PFSK-1 (cell line): ENCODE results near the gene TNIP1.

Source experiments
- FOXP2 ChIP-seq: optimal IDR thresholded peaks from 2 replicates; pipeline ENCODE3; 2011; ENCODE audit warnings: borderline replicate concordance, control low read depth, inconsistent platforms; ENCODE audit not compliant: insufficient read depth; ENCODE audit errors: extremely low read length, extremely low read depth
- POLR2AphosphoS5 ChIP-seq: IDR thresholded peaks from 2 replicates; pipeline ENCODE4 v1.6.1; 2012; ENCODE audit warnings: low read depth, mild to moderate bottlenecking, control low read depth, low read length, moderate library complexity
- SIN3A ChIP-seq: IDR thresholded peaks from 2 replicates; pipeline ENCODE4 v1.6.1; 2012; ENCODE audit warnings: mild to moderate bottlenecking, low read length, moderate library complexity, borderline replicate concordance; ENCODE audit not compliant: insufficient read depth
- TAF1 ChIP-seq: IDR thresholded peaks from 2 replicates; pipeline ENCODE4 v1.6.1; 2012; ENCODE audit warnings: low read length, control low read depth, borderline replicate concordance; ENCODE audit not compliant: insufficient read depth
- TF ChIP-seq, protein P1 (sequence below), 2 experiments: IDR thresholded peaks; 2 replicates each; pipeline versions ENCODE4 v1.6.1 to v1.8.0; 2011 to 2012; ENCODE audit warnings: low read depth in 2 of 2, low read length in 2 of 2, control low read depth in 1 of 2, inconsistent platforms in 1 of 2, mild to moderate bottlenecking in 1 of 2, moderate library complexity in 1 of 2; ENCODE audit not compliant: insufficient read depth in 1 of 2

Gene TNIP1

GRCh38 chr5:151106509-151106908 lies 25.7 kb upstream of the TNIP1 start:
- TF ChIP-seq TAF1: no peak
- TF ChIP-seq, protein P1, sequence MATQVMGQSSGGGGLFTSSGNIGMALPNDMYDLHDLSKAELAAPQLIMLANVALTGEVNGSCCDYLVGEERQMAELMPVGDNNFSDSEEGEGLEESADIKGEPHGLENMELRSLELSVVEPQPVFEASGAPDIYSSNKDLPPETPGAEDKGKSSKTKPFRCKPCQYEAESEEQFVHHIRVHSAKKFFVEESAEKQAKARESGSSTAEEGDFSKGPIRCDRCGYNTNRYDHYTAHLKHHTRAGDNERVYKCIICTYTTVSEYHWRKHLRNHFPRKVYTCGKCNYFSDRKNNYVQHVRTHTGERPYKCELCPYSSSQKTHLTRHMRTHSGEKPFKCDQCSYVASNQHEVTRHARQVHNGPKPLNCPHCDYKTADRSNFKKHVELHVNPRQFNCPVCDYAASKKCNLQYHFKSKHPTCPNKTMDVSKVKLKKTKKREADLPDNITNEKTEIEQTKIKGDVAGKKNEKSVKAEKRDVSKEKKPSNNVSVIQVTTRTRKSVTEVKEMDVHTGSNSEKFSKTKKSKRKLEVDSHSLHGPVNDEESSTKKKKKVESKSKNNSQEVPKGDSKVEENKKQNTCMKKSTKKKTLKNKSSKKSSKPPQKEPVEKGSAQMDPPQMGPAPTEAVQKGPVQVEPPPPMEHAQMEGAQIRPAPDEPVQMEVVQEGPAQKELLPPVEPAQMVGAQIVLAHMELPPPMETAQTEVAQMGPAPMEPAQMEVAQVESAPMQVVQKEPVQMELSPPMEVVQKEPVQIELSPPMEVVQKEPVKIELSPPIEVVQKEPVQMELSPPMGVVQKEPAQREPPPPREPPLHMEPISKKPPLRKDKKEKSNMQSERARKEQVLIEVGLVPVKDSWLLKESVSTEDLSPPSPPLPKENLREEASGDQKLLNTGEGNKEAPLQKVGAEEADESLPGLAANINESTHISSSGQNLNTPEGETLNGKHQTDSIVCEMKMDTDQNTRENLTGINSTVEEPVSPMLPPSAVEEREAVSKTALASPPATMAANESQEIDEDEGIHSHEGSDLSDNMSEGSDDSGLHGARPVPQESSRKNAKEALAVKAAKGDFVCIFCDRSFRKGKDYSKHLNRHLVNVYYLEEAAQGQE (IDR thresholded peaks at IDR 0.05; ENCODE audit: insufficient read depth in 1 of 2, low read depth in 2 of 2, low read length in 2 of 2): no peak
- TF ChIP-seq FOXP2: no peak
- TF ChIP-seq POLR2AphosphoS5: no peak
- TF ChIP-seq SIN3A: no peak

DNA sequence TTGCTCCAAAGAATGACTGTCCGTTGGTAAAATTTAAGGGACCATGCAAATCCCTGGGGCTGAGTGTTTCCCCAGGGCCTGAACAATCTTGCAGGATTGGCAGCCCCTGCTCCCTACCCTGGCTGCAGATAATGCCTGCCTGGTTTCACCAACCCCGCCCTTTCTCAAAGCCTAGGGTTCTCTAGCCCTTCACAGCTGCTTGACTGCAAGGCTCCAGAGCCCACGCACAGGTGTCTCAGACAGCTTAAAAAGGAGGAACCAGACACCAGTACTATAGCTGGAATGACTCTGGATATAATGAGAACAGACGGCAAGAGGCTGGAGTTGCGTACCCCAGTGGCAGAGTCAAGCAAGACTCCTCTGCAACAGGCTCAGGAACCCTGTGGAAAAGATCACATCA lies 25.2 kb upstream of the TNIP1 start:
- no peak for TF ChIP-seq POLR2AphosphoS5
- TF ChIP-seq FOXP2: no peak
- TF ChIP-seq, protein P1 (IDR thresholded peaks at IDR 0.05; ENCODE audit: insufficient read depth in 1 of 2, low read depth in 2 of 2, low read length in 2 of 2): no peak
- TF ChIP-seq TAF1: no peak
- TF ChIP-seq SIN3A: no peak

- TF ChIP-seq, protein P1 (IDR thresholded peaks at IDR 0.05; ENCODE audit: insufficient read depth in 1 of 2, low read depth in 2 of 2, low read length in 2 of 2): no peak
- no peak for TF ChIP-seq FOXP2
- TF ChIP-seq SIN3A: no peak
- no peak for TF ChIP-seq POLR2AphosphoS5
- TF ChIP-seq TAF1: no peak
Measured at GRCh38 chr5:151105561-151105960, 24.7 kb upstream of the TNIP1 start.

- TF ChIP-seq FOXP2 (no peak), TAF1 (no peak), POLR2AphosphoS5 (no peak), SIN3A (no peak)
- TF ChIP-seq, protein P1 (IDR thresholded peaks at IDR 0.05; ENCODE audit: insufficient read depth in 1 of 2, low read depth in 2 of 2, low read length in 2 of 2): no peak
Measured at GRCh38 chr5:151104795-151105194, 24.0 kb upstream of the TNIP1 start.

- TF ChIP-seq TAF1 (no peak), POLR2AphosphoS5 (no peak), SIN3A (no peak), FOXP2 (no peak)
- TF ChIP-seq, protein P1 (IDR thresholded peaks at IDR 0.05; ENCODE audit: insufficient read depth in 1 of 2, low read depth in 2 of 2, low read length in 2 of 2): no peak
Measured at GRCh38 chr5:151101746-151102145, 20.9 kb upstream of the TNIP1 start.
